ENCODE measurements around the gene PCCA.

PCCA gene

GRCh38 chr13:100473087-100473486, 384.2 kb downstream of the PCCA start:
- Mint-ChIP-seq H3K27ac (ENCODE audit: low read depth) (no peak overlapping the region), H3K4me3 (no peak overlapping the region), H3K36me3 (ENCODE audit: insufficient read depth) (peaks cover 2% of the 10 kb centered on the region), H3K9me3 (no peaks in the 10 kb centered on the region), H3K27me3 (no peaks in the 10 kb centered on the region), H3K4me1 (peaks cover 14% of the 10 kb centered on the region)
- DNase-seq (ENCODE audit: low spot score in 2 of 2) (no peak), ATAC-seq (replicated peaks; ENCODE audit: extremely low read depth, poor library complexity, severe bottlenecking) (no peak)

DNA sequence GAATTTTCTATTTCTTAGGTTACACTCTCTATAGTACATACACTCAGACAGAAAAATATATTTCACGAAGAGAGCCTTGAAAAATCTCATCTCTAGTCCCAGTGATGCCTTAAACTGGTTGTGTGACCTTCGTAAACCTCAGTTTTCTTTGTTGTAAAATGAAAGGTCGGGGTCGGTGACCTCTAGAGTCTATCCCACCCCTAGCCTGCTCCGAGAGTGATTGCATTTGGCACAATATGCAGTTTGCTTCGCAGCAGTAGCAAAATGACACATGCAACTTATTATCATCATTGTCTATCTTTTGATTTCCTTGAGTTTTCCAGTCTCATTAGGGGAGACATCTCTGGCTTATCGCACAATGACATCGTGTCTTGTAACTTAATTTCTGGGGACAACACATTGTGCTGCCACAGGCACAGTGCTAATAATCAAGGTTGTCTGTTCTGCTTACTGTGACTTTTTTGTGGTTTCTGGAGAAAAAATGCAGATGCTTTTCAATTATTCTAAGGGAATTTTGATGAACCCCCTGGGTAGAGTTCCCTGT, 384.7 kb downstream of the PCCA start:
- H3K27me3 Mint-ChIP-seq: no peaks in the 10 kb centered on the region

GRCh38 chr13:100476963-100477362, 388.1 kb downstream of the PCCA start:
- peaks cover 2% of the 10 kb centered on the region for H3K4me1 Mint-ChIP-seq

More for the DNA sequence above, 384.7 kb downstream of the PCCA start:
- H3K4me3 Mint-ChIP-seq: no peak overlapping the region
- DNase-seq (ENCODE audit: low spot score in 2 of 2) (no peak), ATAC-seq (replicated peaks; ENCODE audit: extremely low read depth, poor library complexity, severe bottlenecking) (no peak)
- H3K4me1 Mint-ChIP-seq: peaks cover 14% of the 10 kb centered on the region
- peaks cover 1% of the 10 kb centered on the region for H3K36me3 Mint-ChIP-seq (ENCODE audit: insufficient read depth)
- H3K27ac Mint-ChIP-seq (ENCODE audit: low read depth): no peak overlapping the region
- H3K9me3 Mint-ChIP-seq: no peaks in the 10 kb centered on the region

GRCh38 chr13:100478107-100478809, 389.4 kb downstream of the PCCA start:
- Mint-ChIP-seq H3K4me3 (no peak overlapping the region), H3K27me3 (no peaks in the 10 kb centered on the region), H3K36me3 (ENCODE audit: insufficient read depth) (no peaks in the 10 kb centered on the region), H3K4me1 (peaks cover 9% of the 10 kb centered on the region), H3K27ac (ENCODE audit: low read depth) (no peak overlapping the region), H3K9me3 (no peaks in the 10 kb centered on the region)
- ATAC-seq (replicated peaks; ENCODE audit: extremely low read depth, poor library complexity, severe bottlenecking) (no peak), DNase-seq (ENCODE audit: low spot score in 2 of 2) (no peak)

More at GRCh38 chr13:100476963-100477362, 388.1 kb downstream of the PCCA start:
- ATAC-seq (replicated peaks; ENCODE audit: extremely low read depth, poor library complexity, severe bottlenecking): no peak
- no peak overlapping the region for H3K4me3 Mint-ChIP-seq
- no peaks in the 10 kb centered on the region for H3K9me3 Mint-ChIP-seq
- no peaks in the 10 kb centered on the region for H3K36me3 Mint-ChIP-seq (ENCODE audit: insufficient read depth)
- H3K27me3 Mint-ChIP-seq: no peaks in the 10 kb centered on the region
- H3K27ac Mint-ChIP-seq (ENCODE audit: low read depth): no peak overlapping the region
- DNase-seq (ENCODE audit: low spot score in 2 of 2): no peak

DNA sequence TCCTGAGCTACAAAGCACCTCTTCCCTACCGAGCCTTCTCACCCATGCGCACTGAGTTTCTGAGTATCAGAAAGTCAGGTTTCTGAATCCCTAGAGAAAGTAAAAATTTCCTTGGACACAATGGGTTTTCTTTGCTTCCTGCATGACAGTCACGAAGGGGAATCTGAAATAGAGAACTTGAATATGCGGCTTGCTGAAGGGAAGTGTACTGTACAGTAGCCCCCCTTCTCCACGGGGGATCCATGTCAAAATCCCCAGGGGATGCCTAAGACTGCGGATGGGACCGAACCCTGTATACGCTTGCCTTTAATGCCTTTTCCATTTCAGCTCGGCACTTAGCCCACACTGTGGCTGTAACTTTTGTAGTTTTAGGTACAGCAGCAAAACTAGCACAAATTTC, 391.8 kb downstream of the PCCA start:
- no peak for DNase-seq (ENCODE audit: low spot score in 2 of 2)
- no peaks in the 10 kb centered on the region for H3K27me3 Mint-ChIP-seq
- no peaks in the 10 kb centered on the region for H3K9me3 Mint-ChIP-seq
- no peak overlapping the region for H3K27ac Mint-ChIP-seq (ENCODE audit: low read depth)
- peaks cover 30% of the 10 kb centered on the region for H3K4me1 Mint-ChIP-seq
- peaks cover 1% of the 10 kb centered on the region for H3K36me3 Mint-ChIP-seq (ENCODE audit: insufficient read depth)
- no peak for ATAC-seq (replicated peaks; ENCODE audit: extremely low read depth, poor library complexity, severe bottlenecking)
- H3K4me3 Mint-ChIP-seq: no peak overlapping the region

DNA sequence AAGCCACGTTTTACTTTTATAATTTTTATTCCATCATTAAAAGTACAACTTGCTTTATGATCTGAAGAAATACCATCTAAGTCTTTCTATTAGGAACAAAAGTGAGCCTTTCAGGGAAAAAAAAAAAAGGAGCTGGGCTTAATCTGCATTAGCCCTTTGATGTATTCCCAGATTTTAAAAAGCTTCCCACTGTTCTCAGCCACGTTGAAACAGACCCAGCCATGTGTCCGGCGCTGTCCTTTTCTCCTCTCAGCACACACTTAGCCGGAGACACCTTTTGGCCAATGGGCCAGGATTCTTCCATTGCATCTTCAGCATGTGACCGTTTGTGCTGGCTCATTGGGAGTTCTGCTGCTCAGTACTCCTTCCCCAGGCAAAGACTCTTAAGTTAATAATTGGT, 394.2 kb downstream of the PCCA start:
- DNase-seq (ENCODE audit: low spot score in 2 of 2) (no peak), ATAC-seq (replicated peaks; ENCODE audit: extremely low read depth, poor library complexity, severe bottlenecking) (no peak)
- Mint-ChIP-seq H3K4me1 (peaks cover 30% of the 10 kb centered on the region), H3K9me3 (no peaks in the 10 kb centered on the region), H3K36me3 (ENCODE audit: insufficient read depth) (peaks cover 1% of the 10 kb centered on the region), H3K27ac (ENCODE audit: low read depth) (peak overlapping the region; percentile 86), H3K4me3 (peak overlapping the region; percentile 8), H3K27me3 (no peaks in the 10 kb centered on the region)

DNA sequence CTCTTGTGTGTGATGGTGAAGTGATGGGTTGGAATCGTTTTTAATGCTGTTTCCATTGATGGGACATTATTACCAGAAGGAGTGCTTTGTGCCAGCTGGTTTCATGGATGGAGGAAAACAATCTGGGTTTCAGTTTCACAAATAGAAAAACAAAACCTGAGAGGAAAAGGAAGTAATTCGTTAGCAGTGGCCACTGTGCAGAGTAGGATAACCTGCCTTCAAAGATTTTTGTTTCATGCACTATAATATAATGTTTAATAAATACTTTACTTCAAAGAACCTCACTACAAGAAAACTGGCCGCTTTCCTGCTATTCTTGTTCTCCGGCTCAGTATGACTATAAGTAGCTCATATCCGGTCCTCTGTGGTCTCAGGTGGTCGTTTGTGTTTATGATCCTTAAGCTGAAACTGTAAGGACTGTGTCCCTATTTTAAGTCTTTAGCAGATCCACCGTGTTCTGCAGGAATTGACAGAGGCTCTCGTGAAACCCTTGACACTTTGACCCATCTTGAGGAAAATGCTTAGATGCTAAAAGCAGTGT, 395.0 kb downstream of the PCCA start:
- H3K4me1 Mint-ChIP-seq: peaks cover 30% of the 10 kb centered on the region

GRCh38 chr13:100484702-100485101, 395.8 kb downstream of the PCCA start:
- peak; percentile 73 for ATAC-seq (replicated peaks; ENCODE audit: extremely low read depth, poor library complexity, severe bottlenecking)
- Mint-ChIP-seq H3K4me3 (peak overlapping the region; percentile 55), H3K9me3 (no peaks in the 10 kb centered on the region), H3K4me1 (peaks cover 30% of the 10 kb centered on the region), H3K27ac (ENCODE audit: low read depth) (peak overlapping the region; percentile 86), H3K27me3 (no peaks in the 10 kb centered on the region), H3K36me3 (ENCODE audit: insufficient read depth) (peaks cover 1% of the 10 kb centered on the region)
- DNase-seq (ENCODE audit: low spot score in 2 of 2): no peak

More for the DNA sequence above, 395.0 kb downstream of the PCCA start:
- Mint-ChIP-seq H3K9me3 (no peaks in the 10 kb centered on the region), H3K27me3 (no peaks in the 10 kb centered on the region), H3K4me3 (peak overlapping the region; percentile 55), H3K36me3 (ENCODE audit: insufficient read depth) (peaks cover 1% of the 10 kb centered on the region), H3K27ac (ENCODE audit: low read depth) (peak overlapping the region; percentile 86)
- ATAC-seq (replicated peaks; ENCODE audit: extremely low read depth, poor library complexity, severe bottlenecking) (no peak), DNase-seq (ENCODE audit: low spot score in 2 of 2) (no peak)

- Mint-ChIP-seq H3K9me3 (no peaks in the 10 kb centered on the region), H3K27me3 (no peaks in the 10 kb centered on the region), H3K4me3 (peak overlapping the region; percentile 55), H3K36me3 (ENCODE audit: insufficient read depth) (peaks cover 1% of the 10 kb centered on the region), H3K4me1 (peaks cover 30% of the 10 kb centered on the region), H3K27ac (ENCODE audit: low read depth) (peak overlapping the region; percentile 86)
- ATAC-seq (replicated peaks; ENCODE audit: extremely low read depth, poor library complexity, severe bottlenecking): no peak
- DNase-seq (ENCODE audit: low spot score in 2 of 2): no peak
Measured at GRCh38 chr13:100485265-100485664, 396.4 kb downstream of the PCCA start.

DNA sequence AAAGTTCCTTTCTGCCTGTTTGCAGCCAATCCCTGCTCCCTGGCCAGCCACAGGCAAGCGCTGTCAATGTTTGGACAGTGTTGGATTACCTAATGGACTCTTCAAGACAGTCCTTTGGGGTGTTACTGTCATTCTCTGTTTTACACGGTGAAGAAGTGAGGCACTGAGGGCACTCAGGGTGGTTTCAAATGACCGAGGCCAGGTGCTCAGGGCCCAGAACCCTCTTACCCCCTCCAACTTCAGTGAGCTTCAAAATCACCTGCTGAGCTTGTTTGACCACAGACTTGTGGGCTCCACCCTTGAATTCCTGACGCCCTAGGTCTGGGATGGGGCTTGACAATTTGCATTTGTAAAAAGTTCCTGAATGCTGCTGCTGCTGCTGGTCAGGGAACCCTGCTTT, 401.8 kb downstream of the PCCA start:
- H3K4me3 Mint-ChIP-seq: no peak overlapping the region

GRCh38 chr13:100491164-100491842, 402.4 kb downstream of the PCCA start:
- Mint-ChIP-seq H3K36me3 (ENCODE audit: insufficient read depth) (no peaks in the 10 kb centered on the region), H3K9me3 (no peaks in the 10 kb centered on the region), H3K27ac (ENCODE audit: low read depth) (no peak overlapping the region)

More for the DNA sequence above, 401.8 kb downstream of the PCCA start:
- DNase-seq (ENCODE audit: low spot score in 2 of 2) (no peak), ATAC-seq (replicated peaks; ENCODE audit: extremely low read depth, poor library complexity, severe bottlenecking) (no peak)
- H3K4me1 Mint-ChIP-seq: no peaks in the 10 kb centered on the region
- H3K9me3 Mint-ChIP-seq: no peaks in the 10 kb centered on the region
- H3K27ac Mint-ChIP-seq (ENCODE audit: low read depth): no peak overlapping the region
- H3K27me3 Mint-ChIP-seq: no peaks in the 10 kb centered on the region
- no peaks in the 10 kb centered on the region for H3K36me3 Mint-ChIP-seq (ENCODE audit: insufficient read depth)

GRCh38 chr13:100493418-100493817, 404.5 kb downstream of the PCCA start:
- H3K36me3 Mint-ChIP-seq (ENCODE audit: insufficient read depth): peaks cover 3% of the 10 kb centered on the region
- H3K9me3 Mint-ChIP-seq: no peaks in the 10 kb centered on the region
- ATAC-seq (replicated peaks; ENCODE audit: extremely low read depth, poor library complexity, severe bottlenecking) (no peak), DNase-seq (ENCODE audit: low spot score in 2 of 2) (no peak)
- H3K4me3 Mint-ChIP-seq: no peak overlapping the region
- no peak overlapping the region for H3K27ac Mint-ChIP-seq (ENCODE audit: low read depth)
- H3K4me1 Mint-ChIP-seq: no peaks in the 10 kb centered on the region
- no peaks in the 10 kb centered on the region for H3K27me3 Mint-ChIP-seq

More at GRCh38 chr13:100491164-100491842, 402.4 kb downstream of the PCCA start:
- ATAC-seq (replicated peaks; ENCODE audit: extremely low read depth, poor library complexity, severe bottlenecking) (no peak), DNase-seq (ENCODE audit: low spot score in 2 of 2) (no peak)
- H3K4me1 Mint-ChIP-seq: no peaks in the 10 kb centered on the region
- no peak overlapping the region for H3K4me3 Mint-ChIP-seq
- H3K27me3 Mint-ChIP-seq: no peaks in the 10 kb centered on the region

Measured in central memory CD8-positive, alpha-beta T cell (primary cell).